ENCODE results near the gene MARCKS. TPM values are rescaled to one million over a fixed set of nuclear protein-coding genes. Genes with fewer than 3 reads are reported as not detected.

The MARCKS gene
- total RNA-seq, 1 experiment from 2014 or later, result 70.1 TPM

DNA sequence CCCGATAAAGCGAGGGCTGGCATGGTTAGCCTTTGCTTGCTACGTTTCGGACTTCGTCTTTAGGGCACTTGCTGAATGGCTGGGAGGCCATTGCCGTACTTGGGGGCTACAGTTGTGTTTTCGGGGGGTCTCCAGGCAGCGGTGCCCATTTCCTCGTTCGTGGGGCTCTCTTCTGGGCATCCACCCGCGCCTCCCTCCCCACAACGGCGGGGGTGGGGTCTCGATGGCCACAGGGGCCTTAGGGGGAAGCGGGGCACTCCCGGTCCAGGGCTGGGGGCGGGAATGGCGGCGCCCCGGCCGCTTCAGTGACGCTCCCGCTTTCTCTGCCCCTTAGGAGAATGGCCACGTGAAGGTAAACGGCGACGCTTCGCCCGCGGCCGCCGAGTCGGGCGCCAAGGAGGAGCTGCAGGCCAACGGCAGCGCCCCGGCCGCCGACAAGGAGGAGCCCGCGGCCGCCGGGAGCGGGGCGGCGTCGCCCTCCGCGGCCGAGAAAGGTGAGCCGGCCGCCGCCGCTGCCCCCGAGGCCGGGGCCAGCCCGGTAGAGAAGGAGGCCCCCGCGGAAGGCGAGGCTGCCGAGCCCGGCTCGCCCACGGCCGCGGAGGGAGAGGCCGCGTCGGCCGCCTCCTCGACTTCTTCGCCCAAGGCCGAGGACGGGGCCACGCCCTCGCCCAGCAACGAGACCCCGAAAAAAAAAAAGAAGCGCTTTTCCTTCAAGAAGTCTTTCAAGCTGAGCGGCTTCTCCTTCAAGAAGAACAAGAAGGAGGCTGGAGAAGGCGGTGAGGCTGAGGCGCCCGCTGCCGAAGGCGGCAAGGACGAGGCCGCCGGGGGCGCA is 2.4 kb downstream of the MARCKS start:
- DNase-seq, result peak; percentile 46
- TF ChIP-seq, protein P1, sequence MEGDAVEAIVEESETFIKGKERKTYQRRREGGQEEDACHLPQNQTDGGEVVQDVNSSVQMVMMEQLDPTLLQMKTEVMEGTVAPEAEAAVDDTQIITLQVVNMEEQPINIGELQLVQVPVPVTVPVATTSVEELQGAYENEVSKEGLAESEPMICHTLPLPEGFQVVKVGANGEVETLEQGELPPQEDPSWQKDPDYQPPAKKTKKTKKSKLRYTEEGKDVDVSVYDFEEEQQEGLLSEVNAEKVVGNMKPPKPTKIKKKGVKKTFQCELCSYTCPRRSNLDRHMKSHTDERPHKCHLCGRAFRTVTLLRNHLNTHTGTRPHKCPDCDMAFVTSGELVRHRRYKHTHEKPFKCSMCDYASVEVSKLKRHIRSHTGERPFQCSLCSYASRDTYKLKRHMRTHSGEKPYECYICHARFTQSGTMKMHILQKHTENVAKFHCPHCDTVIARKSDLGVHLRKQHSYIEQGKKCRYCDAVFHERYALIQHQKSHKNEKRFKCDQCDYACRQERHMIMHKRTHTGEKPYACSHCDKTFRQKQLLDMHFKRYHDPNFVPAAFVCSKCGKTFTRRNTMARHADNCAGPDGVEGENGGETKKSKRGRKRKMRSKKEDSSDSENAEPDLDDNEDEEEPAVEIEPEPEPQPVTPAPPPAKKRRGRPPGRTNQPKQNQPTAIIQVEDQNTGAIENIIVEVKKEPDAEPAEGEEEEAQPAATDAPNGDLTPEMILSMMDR (IDR thresholded peaks at IDR 0.05; ENCODE audit: unreplicated experiment), result no peak
- Mint-ChIP-seq H3K4me3 (ENCODE audit: low read depth, unreplicated experiment) (no peak overlapping the region), H3K9me3 (ENCODE audit: low read depth, unreplicated experiment) (no peaks in the 10 kb centered on the region), H3K27ac (ENCODE audit: unreplicated experiment) (no peak overlapping the region), H3K27me3 (ENCODE audit: unreplicated experiment) (no peaks in the 10 kb centered on the region), H3K4me1 (ENCODE audit: low read depth, unreplicated experiment) (no peaks in the 10 kb centered on the region), H3K36me3 (ENCODE audit: insufficient read depth, unreplicated experiment) (peaks cover 18% of the 10 kb centered on the region)
- CTCF ChIA-PET, result interaction anchor here (0.6 to 1.9 kb wide), 17 partner anchors 11 to 1076 kb away, joined by 3 to 24 read pairs (median 5); no protein-coding TSS in a partner anchor
- BruUV-seq (replicated peaks), result no TSS peak
- intact Hi-C loops (cut with micrococcal nuclease; ENCODE audit: unreplicated experiment), result loop anchor here (1.0 to 5.0 kb wide), 5 partner anchors 169 to 737 kb away; no protein-coding TSS in a partner anchor

DNA sequence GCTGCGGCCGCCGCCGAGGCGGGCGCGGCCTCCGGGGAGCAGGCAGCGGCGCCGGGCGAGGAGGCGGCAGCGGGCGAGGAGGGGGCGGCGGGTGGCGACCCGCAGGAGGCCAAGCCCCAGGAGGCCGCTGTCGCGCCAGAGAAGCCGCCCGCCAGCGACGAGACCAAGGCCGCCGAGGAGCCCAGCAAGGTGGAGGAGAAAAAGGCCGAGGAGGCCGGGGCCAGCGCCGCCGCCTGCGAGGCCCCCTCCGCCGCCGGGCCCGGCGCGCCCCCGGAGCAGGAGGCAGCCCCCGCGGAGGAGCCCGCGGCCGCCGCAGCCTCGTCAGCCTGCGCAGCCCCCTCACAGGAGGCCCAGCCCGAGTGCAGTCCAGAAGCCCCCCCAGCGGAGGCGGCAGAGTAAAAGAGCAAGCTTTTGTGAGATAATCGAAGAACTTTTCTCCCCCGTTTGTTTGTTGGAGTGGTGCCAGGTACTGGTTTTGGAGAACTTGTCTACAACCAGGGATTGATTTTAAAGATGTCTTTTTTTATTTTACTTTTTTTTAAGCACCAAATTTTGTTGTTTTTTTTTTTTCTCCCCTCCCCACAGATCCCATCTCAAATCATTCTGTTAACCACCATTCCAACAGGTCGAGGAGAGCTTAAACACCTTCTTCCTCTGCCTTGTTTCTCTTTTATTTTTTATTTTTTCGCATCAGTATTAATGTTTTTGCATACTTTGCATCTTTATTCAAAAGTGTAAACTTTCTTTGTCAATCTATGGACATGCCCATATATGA is 3.2 kb downstream of the MARCKS start:
- H3K4me3 Mint-ChIP-seq (ENCODE audit: low read depth, unreplicated experiment), result no peak overlapping the region
- TF ChIP-seq, protein P1 (IDR thresholded peaks at IDR 0.05; ENCODE audit: unreplicated experiment), result no peak
- H3K27ac Mint-ChIP-seq (ENCODE audit: unreplicated experiment), result peak overlapping the region; percentile 86
- no peaks in the 10 kb centered on the region for H3K9me3 Mint-ChIP-seq (ENCODE audit: low read depth, unreplicated experiment)
- CTCF ChIA-PET, result interaction anchor here (0.6 to 1.8 kb wide), 3 partner anchors 10 to 446 kb away, joined by 3 to 8 read pairs (median 3); no protein-coding TSS in a partner anchor
- peaks cover 18% of the 10 kb centered on the region for H3K36me3 Mint-ChIP-seq (ENCODE audit: insufficient read depth, unreplicated experiment)
- peak; percentile 15 for DNase-seq
- BruUV-seq (replicated peaks), result no TSS peak
- intact Hi-C loops (cut with micrococcal nuclease; ENCODE audit: unreplicated experiment), result no loop called here
- no peaks in the 10 kb centered on the region for H3K4me1 Mint-ChIP-seq (ENCODE audit: low read depth, unreplicated experiment)
- H3K27me3 Mint-ChIP-seq (ENCODE audit: unreplicated experiment), result no peaks in the 10 kb centered on the region

DNA sequence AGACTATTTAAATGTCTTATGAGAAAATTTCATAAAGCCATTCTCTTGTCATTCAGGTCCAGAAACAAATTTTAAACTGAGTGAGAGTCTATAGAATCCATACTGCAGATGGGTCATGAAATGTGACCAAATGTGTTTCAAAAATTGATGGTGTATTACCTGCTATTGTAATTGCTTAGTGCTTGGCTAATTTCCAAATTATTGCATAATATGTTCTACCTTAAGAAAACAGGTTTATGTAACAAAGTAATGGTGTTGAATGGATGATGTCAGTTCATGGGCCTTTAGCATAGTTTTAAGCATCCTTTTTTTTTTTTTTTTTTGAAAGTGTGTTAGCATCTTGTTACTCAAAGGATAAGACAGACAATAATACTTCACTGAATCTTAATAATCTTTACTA is 5.0 kb downstream of the MARCKS start:
- intact Hi-C loops (cut with micrococcal nuclease; ENCODE audit: unreplicated experiment), result no loop called here
- no peaks in the 10 kb centered on the region for H3K9me3 Mint-ChIP-seq (ENCODE audit: low read depth, unreplicated experiment)
- CTCF ChIA-PET, result no interaction called here
- no peaks in the 10 kb centered on the region for H3K4me1 Mint-ChIP-seq (ENCODE audit: low read depth, unreplicated experiment)
- H3K27me3 Mint-ChIP-seq (ENCODE audit: unreplicated experiment), result no peaks in the 10 kb centered on the region
- TF ChIP-seq, protein P1 (IDR thresholded peaks at IDR 0.05; ENCODE audit: unreplicated experiment), result no peak
- H3K36me3 Mint-ChIP-seq (ENCODE audit: insufficient read depth, unreplicated experiment), result peaks cover 18% of the 10 kb centered on the region
- no peak overlapping the region for H3K27ac Mint-ChIP-seq (ENCODE audit: unreplicated experiment)
- no peak for DNase-seq
- no TSS peak for BruUV-seq (replicated peaks)
- no peak overlapping the region for H3K4me3 Mint-ChIP-seq (ENCODE audit: low read depth, unreplicated experiment)

DNA sequence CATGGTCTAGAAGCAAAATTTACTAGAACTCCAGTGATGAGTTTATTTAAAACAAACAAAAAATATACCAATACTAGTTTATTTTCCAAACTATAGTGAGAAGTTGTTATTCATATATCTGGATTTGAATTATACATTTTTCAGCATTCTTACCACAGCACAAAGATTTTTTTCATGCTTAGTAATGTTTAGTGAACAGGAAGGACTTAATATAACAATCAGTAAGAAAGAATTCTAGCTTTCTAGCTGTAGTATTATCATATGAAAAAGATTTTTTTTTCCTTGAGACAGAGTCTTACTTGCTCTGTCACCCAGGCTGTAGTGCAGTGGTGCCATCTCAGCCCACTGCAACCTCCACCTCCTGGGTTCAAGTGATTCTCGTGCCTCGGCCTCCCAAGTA is 13.8 kb downstream of the MARCKS start:
- intact Hi-C loops (cut with micrococcal nuclease; ENCODE audit: unreplicated experiment), result no loop called here
- no peak for DNase-seq
- Mint-ChIP-seq H3K27ac (ENCODE audit: unreplicated experiment) (no peak overlapping the region), H3K4me3 (ENCODE audit: low read depth, unreplicated experiment) (no peak overlapping the region), H3K4me1 (ENCODE audit: low read depth, unreplicated experiment) (peaks cover 17% of the 10 kb centered on the region), H3K9me3 (ENCODE audit: low read depth, unreplicated experiment) (no peaks in the 10 kb centered on the region), H3K36me3 (ENCODE audit: insufficient read depth, unreplicated experiment) (peaks cover 7% of the 10 kb centered on the region), H3K27me3 (ENCODE audit: unreplicated experiment) (no peaks in the 10 kb centered on the region)
- TF ChIP-seq, protein P1 (IDR thresholded peaks at IDR 0.05; ENCODE audit: unreplicated experiment), result no peak
- BruUV-seq (replicated peaks), result no TSS peak
- CTCF ChIA-PET, result interaction anchor here (0.7 to 1.2 kb wide), 2 partner anchors 11 to 13 kb away, joined by 3 read pairs; no protein-coding TSS in a partner anchor
